ENCODE results near the gene SLC22A5. TPM values are rescaled to one million over a fixed set of nuclear protein-coding genes. Genes with fewer than 3 reads are reported as not detected.

The SLC22A5 gene
- total and polyA plus RNA-seq, 2 of the 8 experiments (the other 6 are each of a cell fraction or from before 2014, with no cell fraction given): 4.0 to 9.0 TPM

DNA sequence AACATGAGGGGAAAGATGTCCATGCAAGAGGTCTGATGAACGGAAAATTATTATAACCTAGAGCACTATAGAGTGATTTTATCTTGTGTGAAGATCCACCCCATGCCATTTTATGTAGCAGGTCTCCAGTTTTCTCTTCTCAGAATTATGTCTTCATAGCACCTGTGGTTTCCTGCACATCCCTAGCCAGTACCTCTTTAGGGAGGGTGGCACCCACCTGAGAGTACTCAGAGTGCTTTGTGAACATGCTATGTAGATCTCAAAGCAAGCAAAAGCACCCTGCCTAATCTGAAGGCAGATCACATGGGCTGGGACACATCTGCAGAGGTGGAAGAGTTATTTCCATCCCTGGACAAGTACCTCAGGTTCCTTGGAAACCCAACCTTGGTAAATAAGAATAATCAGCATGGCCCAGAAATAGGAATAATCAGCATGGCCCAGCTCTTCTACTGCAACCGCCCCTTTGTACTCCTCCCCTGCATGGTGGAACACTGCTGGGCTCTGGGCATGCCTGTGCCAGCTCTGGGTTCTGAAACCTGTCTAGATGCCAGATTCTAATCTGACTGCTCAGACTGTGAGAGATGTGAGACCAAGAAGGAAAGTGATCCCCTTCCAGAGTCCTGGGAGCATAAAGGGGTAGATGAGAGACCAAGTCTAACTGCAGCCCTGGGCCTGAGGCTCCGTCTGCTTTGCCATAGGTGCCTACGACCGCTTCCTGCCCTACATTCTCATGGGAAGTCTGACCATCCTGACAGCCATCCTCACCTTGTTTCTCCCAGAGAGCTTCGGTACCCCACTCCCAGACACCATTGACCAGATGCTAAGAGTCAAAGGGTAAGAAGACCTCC lies 23.7 kb downstream of the SLC22A5 start (continued):
- TF ChIP-seq TAF1 (IDR thresholded peaks at IDR 0.05; ENCODE audit: low read depth, low read length) (no peak), TAF7 (optimal IDR thresholded peaks at IDR 0.05; ENCODE audit: borderline replicate concordance, low read depth, low read length) (no peak), RAD21 (IDR thresholded peaks at IDR 0.05 in 1 of 2, conservative IDR thresholded peaks at IDR 0.05 in 1 of 2; ENCODE audit: low read depth in 2 of 2, low read length in 2 of 2) (no peak), SUZ12 (IDR thresholded peaks at IDR 0.05; ENCODE audit: low read length) (no peak), SP2 (IDR thresholded peaks at IDR 0.05; ENCODE audit: low read length) (no peak), POLR2A (IDR thresholded peaks at IDR 0.05; ENCODE audit: control extremely low read depth in 1 of 2, low read depth in 2 of 2, low read length in 2 of 2) (no peak), FOSL1 (IDR thresholded peaks at IDR 0.05; ENCODE audit: insufficient read depth, low read depth, low read length) (no peak)

Measured in H1 (cell line).